Stimulated activated CD8-positive, alpha-beta memory T cell treated with anti-CD3 and anti-CD28 coated beads, Interleukin-7, amount 100 ng/mL, for 4 hours (primary cell): Measurements from ENCODE around the gene APEX2.
"Not testable (repeated sequence)": the region's sequence is repeated elsewhere in the genome, so short reads cannot be mapped to it uniquely, and the experiment has no call there.

Experiments used
- DNase-seq, 2 donors: peaks; one replicate each; pipeline ENCODE4 v3.0.0-alpha.2; 2020; ENCODE audit warnings: low read depth in 2 of 2

The APEX2 gene

GRCh38 chrX:54999717-55000598 lies at the start of gene APEX2:
APEX2 (plus strand) TSS chrX:55000363; CDS start chrX:55000423, 60 bp downstream.
- DNase-seq: peak; percentile 77 to 87

GRCh38 chrX:54950730-54951375 lies 49.3 kb upstream of the APEX2 start:
- no peak for DNase-seq

- DNase-seq: no peak
These were observed 38.4 kb upstream of the APEX2 start for GRCh38 chrX:54961750-54962149.

GRCh38 chrX:54964766-54965497 lies 35.2 kb upstream of the APEX2 start:
- no peak for DNase-seq

GRCh38 chrX:54977387-54977786 lies 22.8 kb upstream of the APEX2 start:
- no peak for DNase-seq

- no peak for DNase-seq
These were observed 21.7 kb upstream of the APEX2 start for GRCh38 chrX:54978448-54978847.

GRCh38 chrX:54979432-54979831 lies 20.7 kb upstream of the APEX2 start:
- no peak for DNase-seq

GRCh38 chrX:54980334-54980733 lies 19.8 kb upstream of the APEX2 start:
- no peak for DNase-seq

GRCh38 chrX:54983306-54983705 lies 16.9 kb upstream of the APEX2 start:
- not testable (repeated sequence) for DNase-seq

- DNase-seq: no peak
These were observed 8.5 kb upstream of the APEX2 start for GRCh38 chrX:54991706-54992105.

- DNase-seq: no peak
These were observed 7.1 kb upstream of the APEX2 start for GRCh38 chrX:54992911-54993622.

- DNase-seq: no peak
These were observed 6.1 kb upstream of the APEX2 start, which contains the start of gene PFKFB1 for GRCh38 chrX:54994099-54994498. PFKFB1 (minus strand) TSS chrX:54994188; CDS start chrX:54994007, 181 bp downstream.

GRCh38 chrX:54994668-54995351 lies 5.4 kb upstream of the APEX2 start:
- no peak for DNase-seq

- no peak for DNase-seq
These were observed 4.5 kb upstream of the APEX2 start for GRCh38 chrX:54995621-54996020.

GRCh38 chrX:55004231-55004630 lies 4.1 kb downstream of the APEX2 start:
- DNase-seq: no peak

- DNase-seq: no peak
These were observed 5.1 kb downstream of the APEX2 start for GRCh38 chrX:55005256-55005655.

- DNase-seq: no peak
These were observed 6.9 kb downstream of the APEX2 start for GRCh38 chrX:55006827-55007621.

GRCh38 chrX:55007656-55008055 lies 7.5 kb downstream of the APEX2 start:
- no peak for DNase-seq

- no peak for DNase-seq
These were observed 8.6 kb downstream of the APEX2 start for GRCh38 chrX:55008571-55009358.
